HL-60 (cell line): ENCODE measurements around the gene KLHL18.

Experiments used
- POLR2AphosphoS5 ChIP-seq: IDR thresholded peaks from 2 replicates; pipeline ENCODE4 v1.6.1; 2012; ENCODE audit warnings: low read depth
- TF ChIP-seq, protein P1 (sequence below): IDR thresholded peaks from one replicate; pipeline ENCODE4 v1.5.1; 2011; ENCODE audit warnings: low read length, control low read depth, inconsistent platforms; ENCODE audit not compliant: insufficient read depth
- TF ChIP-seq, protein P2 (sequence below): IDR thresholded peaks from 2 replicates; pipeline ENCODE4 v1.6.1; 2012; ENCODE audit warnings: low read depth; ENCODE audit not compliant: insufficient replicate concordance

DNA sequence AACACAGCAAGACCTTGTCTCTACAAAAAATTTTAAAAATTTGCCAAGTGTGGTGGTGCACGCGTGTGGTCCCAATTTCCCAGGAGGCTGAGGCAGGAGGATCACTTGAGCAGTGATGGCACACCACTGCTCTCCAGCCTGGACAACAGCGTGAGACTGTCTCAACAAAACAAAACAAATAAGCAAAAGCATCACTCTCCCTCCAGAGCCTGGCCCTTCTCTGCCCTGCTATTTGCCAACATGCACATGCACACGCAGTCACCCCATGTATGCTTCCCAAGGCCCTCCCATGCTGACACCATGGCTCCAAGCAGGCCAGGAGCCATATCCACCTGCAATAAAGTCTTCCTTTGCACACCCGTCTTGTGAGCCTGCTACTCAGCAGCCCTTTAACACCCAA is 2.2 kb upstream of the KLHL18 start:
- TF ChIP-seq, protein P1, sequence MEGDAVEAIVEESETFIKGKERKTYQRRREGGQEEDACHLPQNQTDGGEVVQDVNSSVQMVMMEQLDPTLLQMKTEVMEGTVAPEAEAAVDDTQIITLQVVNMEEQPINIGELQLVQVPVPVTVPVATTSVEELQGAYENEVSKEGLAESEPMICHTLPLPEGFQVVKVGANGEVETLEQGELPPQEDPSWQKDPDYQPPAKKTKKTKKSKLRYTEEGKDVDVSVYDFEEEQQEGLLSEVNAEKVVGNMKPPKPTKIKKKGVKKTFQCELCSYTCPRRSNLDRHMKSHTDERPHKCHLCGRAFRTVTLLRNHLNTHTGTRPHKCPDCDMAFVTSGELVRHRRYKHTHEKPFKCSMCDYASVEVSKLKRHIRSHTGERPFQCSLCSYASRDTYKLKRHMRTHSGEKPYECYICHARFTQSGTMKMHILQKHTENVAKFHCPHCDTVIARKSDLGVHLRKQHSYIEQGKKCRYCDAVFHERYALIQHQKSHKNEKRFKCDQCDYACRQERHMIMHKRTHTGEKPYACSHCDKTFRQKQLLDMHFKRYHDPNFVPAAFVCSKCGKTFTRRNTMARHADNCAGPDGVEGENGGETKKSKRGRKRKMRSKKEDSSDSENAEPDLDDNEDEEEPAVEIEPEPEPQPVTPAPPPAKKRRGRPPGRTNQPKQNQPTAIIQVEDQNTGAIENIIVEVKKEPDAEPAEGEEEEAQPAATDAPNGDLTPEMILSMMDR = no peak
- no peak for TF ChIP-seq POLR2AphosphoS5
- TF ChIP-seq, protein P2, sequence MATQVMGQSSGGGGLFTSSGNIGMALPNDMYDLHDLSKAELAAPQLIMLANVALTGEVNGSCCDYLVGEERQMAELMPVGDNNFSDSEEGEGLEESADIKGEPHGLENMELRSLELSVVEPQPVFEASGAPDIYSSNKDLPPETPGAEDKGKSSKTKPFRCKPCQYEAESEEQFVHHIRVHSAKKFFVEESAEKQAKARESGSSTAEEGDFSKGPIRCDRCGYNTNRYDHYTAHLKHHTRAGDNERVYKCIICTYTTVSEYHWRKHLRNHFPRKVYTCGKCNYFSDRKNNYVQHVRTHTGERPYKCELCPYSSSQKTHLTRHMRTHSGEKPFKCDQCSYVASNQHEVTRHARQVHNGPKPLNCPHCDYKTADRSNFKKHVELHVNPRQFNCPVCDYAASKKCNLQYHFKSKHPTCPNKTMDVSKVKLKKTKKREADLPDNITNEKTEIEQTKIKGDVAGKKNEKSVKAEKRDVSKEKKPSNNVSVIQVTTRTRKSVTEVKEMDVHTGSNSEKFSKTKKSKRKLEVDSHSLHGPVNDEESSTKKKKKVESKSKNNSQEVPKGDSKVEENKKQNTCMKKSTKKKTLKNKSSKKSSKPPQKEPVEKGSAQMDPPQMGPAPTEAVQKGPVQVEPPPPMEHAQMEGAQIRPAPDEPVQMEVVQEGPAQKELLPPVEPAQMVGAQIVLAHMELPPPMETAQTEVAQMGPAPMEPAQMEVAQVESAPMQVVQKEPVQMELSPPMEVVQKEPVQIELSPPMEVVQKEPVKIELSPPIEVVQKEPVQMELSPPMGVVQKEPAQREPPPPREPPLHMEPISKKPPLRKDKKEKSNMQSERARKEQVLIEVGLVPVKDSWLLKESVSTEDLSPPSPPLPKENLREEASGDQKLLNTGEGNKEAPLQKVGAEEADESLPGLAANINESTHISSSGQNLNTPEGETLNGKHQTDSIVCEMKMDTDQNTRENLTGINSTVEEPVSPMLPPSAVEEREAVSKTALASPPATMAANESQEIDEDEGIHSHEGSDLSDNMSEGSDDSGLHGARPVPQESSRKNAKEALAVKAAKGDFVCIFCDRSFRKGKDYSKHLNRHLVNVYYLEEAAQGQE = no peak
